Liver (tissue), 9 donors: ENCODE measurements around the gene SOX4. TPM values are rescaled to one million over a fixed set of nuclear protein-coding genes. Genes with fewer than 3 reads are reported as not detected.
A peak's percentile ranks its signal among the peaks of the same experiment; 100 is the strongest.

Experiments
- DNase-seq: peaks from one replicate; pipeline ENCODE4 v3.0.0-alpha.2; 2017; ENCODE audit warnings: low spot score
- H3K27ac ChIP-seq, 2 donors: one replicate each; pipeline ENCODE4 v1.7.0; 2013; ENCODE audit warnings: inconsistent platforms in 2 of 2, low read length in 2 of 2, control low read depth in 1 of 2, low read depth in 1 of 2, mild to moderate bottlenecking in 1 of 2
- H3K27me3 ChIP-seq, 4 donors: one replicate each; pipeline versions ENCODE4 v1.6.1 to v1.7.0; 2013; ENCODE audit warnings: low read length in 3 of 4, inconsistent platforms in 1 of 4, mild to moderate bottlenecking in 1 of 4, moderate library complexity in 1 of 4; ENCODE audit not compliant: control insufficient read depth in 4 of 4, insufficient read depth in 4 of 4
- H3K36me3 ChIP-seq, 4 donors: one replicate each; pipeline versions ENCODE4 v1.6.1 to v1.7.0; 2013; ENCODE audit warnings: low read length in 3 of 4, mild to moderate bottlenecking in 3 of 4, low read depth in 1 of 4, moderate library complexity in 1 of 4; ENCODE audit not compliant: control insufficient read depth in 4 of 4, insufficient read depth in 3 of 4
- H3K4me1 ChIP-seq, 4 donors: one replicate each; pipeline versions ENCODE4 v1.6.1 to v1.7.0; 2013; ENCODE audit warnings: low read length in 3 of 4, mild to moderate bottlenecking in 3 of 4, moderate library complexity in 1 of 4; ENCODE audit not compliant: control insufficient read depth in 4 of 4, insufficient read depth in 4 of 4
- H3K4me3 ChIP-seq, 3 donors: one replicate each; pipeline versions ENCODE4 v1.6.1 to v1.7.0; 2013; ENCODE audit warnings: low read length in 3 of 3, control low read depth in 1 of 3, low read depth in 1 of 3, mild to moderate bottlenecking in 1 of 3
- H3K9ac ChIP-seq, 2 donors: one replicate each; pipeline ENCODE4 v1.7.0; 2013; ENCODE audit warnings: low read length in 2 of 2, mild to moderate bottlenecking in 2 of 2, moderate library complexity in 2 of 2, control low read depth in 1 of 2, low read depth in 1 of 2
- H3K9me3 ChIP-seq, 4 donors: one replicate each; pipeline versions ENCODE4 v1.6.1 to v1.7.0; 2013; ENCODE audit warnings: low read length in 3 of 4; ENCODE audit not compliant: control insufficient read depth in 4 of 4
- EGR1 ChIP-seq, 2 donors: IDR thresholded peaks; 2 replicates each; pipeline ENCODE4 v1.6.1; 2016 to 2018; ENCODE audit warnings: antibody characterized with exemption in 2 of 2, low read depth in 2 of 2
- FOXA1 ChIP-seq: IDR thresholded peaks from 2 replicates; pipeline ENCODE4 v1.6.1; 2016; ENCODE audit warnings: antibody characterized with exemption
- FOXA2 ChIP-seq: IDR thresholded peaks from 2 replicates; pipeline ENCODE4 v1.6.1; 2016; ENCODE audit warnings: antibody characterized with exemption
- GABPA ChIP-seq, 2 donors: IDR thresholded peaks in 1 of 2; conservative IDR thresholded peaks in 1 of 2; 2 replicates each; pipeline ENCODE4 v1.6.1; 2016; ENCODE audit warnings: antibody characterized with exemption in 2 of 2, mild to moderate bottlenecking in 1 of 2, moderate library complexity in 1 of 2
- HNF4A ChIP-seq, 2 donors: conservative IDR thresholded peaks; 2 replicates each; pipeline ENCODE4 v1.6.1; 2016; ENCODE audit warnings: antibody characterized with exemption in 2 of 2, mild to moderate bottlenecking in 2 of 2
- HNF4G ChIP-seq: IDR thresholded peaks from 2 replicates; pipeline ENCODE4 v1.6.1; 2016; ENCODE audit warnings: antibody characterized with exemption
- JUND ChIP-seq, 2 donors: IDR thresholded peaks; 2 replicates each; pipeline ENCODE4 v1.6.1; 2016; ENCODE audit warnings: antibody characterized with exemption in 2 of 2
- NR2F2 ChIP-seq: IDR thresholded peaks from 2 replicates; pipeline ENCODE4 v1.6.1; 2016; ENCODE audit warnings: antibody characterized with exemption
- RAD21 ChIP-seq, 2 donors: IDR thresholded peaks; 2 replicates each; pipeline ENCODE4 v1.6.1; 2016; ENCODE audit warnings: antibody characterized with exemption in 2 of 2, mild to moderate bottlenecking in 2 of 2
- RXRA ChIP-seq, 2 donors: IDR thresholded peaks; 2 replicates each; pipeline ENCODE4 v1.6.1; 2017 to 2018; ENCODE audit warnings: antibody characterized with exemption in 2 of 2, mild to moderate bottlenecking in 1 of 2
- SP1 ChIP-seq: IDR thresholded peaks from 2 replicates; pipeline ENCODE4 v1.6.1; 2018; ENCODE audit warnings: antibody characterized with exemption, mild to moderate bottlenecking
- TAF1 ChIP-seq: conservative IDR thresholded peaks from 2 replicates; pipeline ENCODE4 v1.6.1; 2016; ENCODE audit warnings: antibody characterized with exemption, mild to moderate bottlenecking
- YY1 ChIP-seq: IDR thresholded peaks from 2 replicates; pipeline ENCODE4 v1.6.1; 2016; ENCODE audit warnings: antibody characterized with exemption, mild to moderate bottlenecking
- ZBTB33 ChIP-seq: IDR thresholded peaks from 2 replicates; pipeline ENCODE4 v1.6.1; 2016; ENCODE audit warnings: antibody characterized with exemption
- WGBS: extraction: QIAGEN DNeasy Blood & Tissue Kit; methylation state at CpG from one replicate; pipeline ENCODE4 v1.1.7; 2013; 5-methylcytosine and 5-hydroxymethylcytosine counted together
- polyA plus RNA-seq, 2 donors: library from polyadenylated mRNA; stranded (reverse) in 1 of 2; unstranded in 1 of 2; fragments of 200-250 nt in 1 of 2; fragments of >200 nt in 1 of 2; fragmentation: Nextera tagmentation in 1 of 2; extraction: Ambion mirVana in 1 of 2; gene quantifications; one replicate each; pipeline versions ENCODE4 v1.2.1 to v1.2.3, GENCODE V29; 2013 to 2015
- total RNA-seq, 2 donors: library from RNA; depleted of rRNA; stranded (reverse); fragments of >200 nt; gene quantifications; one replicate each; pipeline ENCODE4 v1.2.3, GENCODE V29; 2014
- TF ChIP-seq, protein P1 (sequence below): fragments of 150-350 bp; IDR thresholded peaks from 2 replicates; pipeline ENCODE4 v1.5.1; 2017; ENCODE audit warnings: improper control_type of control experiment, low read depth, low read length; ENCODE audit not compliant: missing input control
- TF ChIP-seq, protein P2 (sequence below): IDR thresholded peaks from 2 replicates; pipeline ENCODE4 v1.6.1; 2016; ENCODE audit warnings: antibody characterized with exemption
- TF ChIP-seq, protein P3 (sequence below): IDR thresholded peaks from 2 replicates; pipeline ENCODE4 v1.6.1; 2016; ENCODE audit warnings: antibody characterized with exemption, mild to moderate bottlenecking
- TF ChIP-seq, protein P4 (sequence below): IDR thresholded peaks from 2 replicates; pipeline ENCODE4 v1.6.1; 2016; ENCODE audit warnings: antibody characterized with exemption
- donor health status: healthy.
- donor health status: healthy.
- donor health status: healthy.
- donor health status: healthy.
- donor health status: healthy.

SOX4 gene
- total and polyA plus RNA-seq, 4 donors: 0.59 to 8.1 (median 0.95) TPM

DNA sequence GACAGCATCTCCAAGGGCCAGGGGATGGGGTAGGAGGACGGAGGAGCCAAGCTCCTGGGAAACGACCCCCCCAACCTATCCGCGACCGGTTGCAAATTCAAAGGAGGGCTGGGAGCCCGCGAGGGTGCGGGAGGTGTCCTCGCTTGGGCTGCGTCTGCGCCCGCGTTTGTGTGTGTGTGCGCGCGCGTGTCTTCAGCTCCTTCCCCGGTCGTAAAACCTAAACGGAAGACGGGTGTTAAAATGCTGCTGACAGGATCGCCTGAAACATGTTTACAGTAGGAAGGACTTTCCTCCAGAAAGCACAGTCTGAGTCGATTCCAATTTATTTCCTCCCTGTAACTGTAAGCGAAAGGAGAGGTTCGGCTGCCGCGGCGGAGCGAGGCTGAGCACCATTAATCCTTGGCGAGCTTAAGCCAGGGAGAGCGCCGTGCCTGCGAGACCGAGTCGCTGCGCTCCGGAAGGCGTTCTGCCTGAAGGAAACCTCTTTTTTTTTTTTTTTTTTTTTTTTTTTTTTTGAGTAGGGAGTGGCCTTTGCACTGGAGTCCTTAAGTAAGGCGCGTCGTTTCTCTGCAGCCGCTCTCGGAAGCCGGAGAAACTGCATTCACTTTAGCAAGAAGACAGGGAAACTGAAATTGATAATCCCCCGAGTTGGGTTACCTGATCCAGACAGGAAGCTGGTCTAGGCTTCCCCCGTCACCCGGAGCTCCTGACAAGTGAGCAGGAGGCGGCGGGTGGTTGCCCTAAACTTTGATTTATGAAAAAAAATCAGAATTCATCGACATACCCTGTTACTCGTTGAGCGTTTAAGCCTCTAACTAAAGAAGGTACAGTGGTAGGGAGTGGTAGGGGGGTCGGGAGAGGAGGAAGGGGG, 4.8 kb upstream of the SOX4 start:
- Histone ChIP-seq H3K4me1 (peaks cover 3 to 32% (median 21%) of the 10 kb centered on the region in 4 donors), H3K36me3 (no peaks in the 10 kb centered on the region), H3K27me3 (no peaks in the 10 kb centered on the region), H3K9me3 (no peaks in the 10 kb centered on the region), H3K9ac (peak overlapping the region; percentile 55 to 64), H3K4me3 (peak overlapping the region; percentile 57 to 73 (median 70)), H3K27ac (peak overlapping the region; percentile 48 to 56)
- under 1% methylated on average over 53 of the region's 53 CpGs for WGBS
- DNase-seq: peak; percentile 55
- TF ChIP-seq HNF4A (conservative IDR thresholded peaks at IDR 0.05) (no peak), FOXA2 (no peak), YY1 (no peak), NR2F2 (no peak), SP1 (no peak), RXRA (IDR thresholded peaks at IDR 0.05) (no peak), JUND (IDR thresholded peaks at IDR 0.05) (no peak), EGR1 (IDR thresholded peaks at IDR 0.05; ENCODE audit: low read depth in 2 of 2) (no peak), TAF1 (no peak), FOXA1 (no peak), ZBTB33 (no peak), RAD21 (IDR thresholded peaks at IDR 0.05) (no peak), HNF4G (no peak), GABPA (IDR thresholded peaks at IDR 0.05 in 1 of 2, conservative IDR thresholded peaks at IDR 0.05 in 1 of 2) (no peak)
- TF ChIP-seq, protein P1, sequence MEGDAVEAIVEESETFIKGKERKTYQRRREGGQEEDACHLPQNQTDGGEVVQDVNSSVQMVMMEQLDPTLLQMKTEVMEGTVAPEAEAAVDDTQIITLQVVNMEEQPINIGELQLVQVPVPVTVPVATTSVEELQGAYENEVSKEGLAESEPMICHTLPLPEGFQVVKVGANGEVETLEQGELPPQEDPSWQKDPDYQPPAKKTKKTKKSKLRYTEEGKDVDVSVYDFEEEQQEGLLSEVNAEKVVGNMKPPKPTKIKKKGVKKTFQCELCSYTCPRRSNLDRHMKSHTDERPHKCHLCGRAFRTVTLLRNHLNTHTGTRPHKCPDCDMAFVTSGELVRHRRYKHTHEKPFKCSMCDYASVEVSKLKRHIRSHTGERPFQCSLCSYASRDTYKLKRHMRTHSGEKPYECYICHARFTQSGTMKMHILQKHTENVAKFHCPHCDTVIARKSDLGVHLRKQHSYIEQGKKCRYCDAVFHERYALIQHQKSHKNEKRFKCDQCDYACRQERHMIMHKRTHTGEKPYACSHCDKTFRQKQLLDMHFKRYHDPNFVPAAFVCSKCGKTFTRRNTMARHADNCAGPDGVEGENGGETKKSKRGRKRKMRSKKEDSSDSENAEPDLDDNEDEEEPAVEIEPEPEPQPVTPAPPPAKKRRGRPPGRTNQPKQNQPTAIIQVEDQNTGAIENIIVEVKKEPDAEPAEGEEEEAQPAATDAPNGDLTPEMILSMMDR: no peak
- TF ChIP-seq, protein P2, sequence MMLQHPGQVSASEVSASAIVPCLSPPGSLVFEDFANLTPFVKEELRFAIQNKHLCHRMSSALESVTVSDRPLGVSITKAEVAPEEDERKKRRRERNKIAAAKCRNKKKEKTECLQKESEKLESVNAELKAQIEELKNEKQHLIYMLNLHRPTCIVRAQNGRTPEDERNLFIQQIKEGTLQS: no peak
- TF ChIP-seq, protein P3, sequence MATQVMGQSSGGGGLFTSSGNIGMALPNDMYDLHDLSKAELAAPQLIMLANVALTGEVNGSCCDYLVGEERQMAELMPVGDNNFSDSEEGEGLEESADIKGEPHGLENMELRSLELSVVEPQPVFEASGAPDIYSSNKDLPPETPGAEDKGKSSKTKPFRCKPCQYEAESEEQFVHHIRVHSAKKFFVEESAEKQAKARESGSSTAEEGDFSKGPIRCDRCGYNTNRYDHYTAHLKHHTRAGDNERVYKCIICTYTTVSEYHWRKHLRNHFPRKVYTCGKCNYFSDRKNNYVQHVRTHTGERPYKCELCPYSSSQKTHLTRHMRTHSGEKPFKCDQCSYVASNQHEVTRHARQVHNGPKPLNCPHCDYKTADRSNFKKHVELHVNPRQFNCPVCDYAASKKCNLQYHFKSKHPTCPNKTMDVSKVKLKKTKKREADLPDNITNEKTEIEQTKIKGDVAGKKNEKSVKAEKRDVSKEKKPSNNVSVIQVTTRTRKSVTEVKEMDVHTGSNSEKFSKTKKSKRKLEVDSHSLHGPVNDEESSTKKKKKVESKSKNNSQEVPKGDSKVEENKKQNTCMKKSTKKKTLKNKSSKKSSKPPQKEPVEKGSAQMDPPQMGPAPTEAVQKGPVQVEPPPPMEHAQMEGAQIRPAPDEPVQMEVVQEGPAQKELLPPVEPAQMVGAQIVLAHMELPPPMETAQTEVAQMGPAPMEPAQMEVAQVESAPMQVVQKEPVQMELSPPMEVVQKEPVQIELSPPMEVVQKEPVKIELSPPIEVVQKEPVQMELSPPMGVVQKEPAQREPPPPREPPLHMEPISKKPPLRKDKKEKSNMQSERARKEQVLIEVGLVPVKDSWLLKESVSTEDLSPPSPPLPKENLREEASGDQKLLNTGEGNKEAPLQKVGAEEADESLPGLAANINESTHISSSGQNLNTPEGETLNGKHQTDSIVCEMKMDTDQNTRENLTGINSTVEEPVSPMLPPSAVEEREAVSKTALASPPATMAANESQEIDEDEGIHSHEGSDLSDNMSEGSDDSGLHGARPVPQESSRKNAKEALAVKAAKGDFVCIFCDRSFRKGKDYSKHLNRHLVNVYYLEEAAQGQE: no peak
- TF ChIP-seq, protein P4, sequence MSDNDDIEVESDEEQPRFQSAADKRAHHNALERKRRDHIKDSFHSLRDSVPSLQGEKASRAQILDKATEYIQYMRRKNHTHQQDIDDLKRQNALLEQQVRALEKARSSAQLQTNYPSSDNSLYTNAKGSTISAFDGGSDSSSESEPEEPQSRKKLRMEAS: no peak
